ENCODE measurements around the gene TBCD. TPM values are rescaled to one million over a fixed set of nuclear protein-coding genes. Genes with fewer than 3 reads are reported as not detected.

TBCD gene
- polyA plus RNA-seq, 12 donors = 47.5 to 79.6 (median 55.9) TPM; not detected in 1

DNA sequence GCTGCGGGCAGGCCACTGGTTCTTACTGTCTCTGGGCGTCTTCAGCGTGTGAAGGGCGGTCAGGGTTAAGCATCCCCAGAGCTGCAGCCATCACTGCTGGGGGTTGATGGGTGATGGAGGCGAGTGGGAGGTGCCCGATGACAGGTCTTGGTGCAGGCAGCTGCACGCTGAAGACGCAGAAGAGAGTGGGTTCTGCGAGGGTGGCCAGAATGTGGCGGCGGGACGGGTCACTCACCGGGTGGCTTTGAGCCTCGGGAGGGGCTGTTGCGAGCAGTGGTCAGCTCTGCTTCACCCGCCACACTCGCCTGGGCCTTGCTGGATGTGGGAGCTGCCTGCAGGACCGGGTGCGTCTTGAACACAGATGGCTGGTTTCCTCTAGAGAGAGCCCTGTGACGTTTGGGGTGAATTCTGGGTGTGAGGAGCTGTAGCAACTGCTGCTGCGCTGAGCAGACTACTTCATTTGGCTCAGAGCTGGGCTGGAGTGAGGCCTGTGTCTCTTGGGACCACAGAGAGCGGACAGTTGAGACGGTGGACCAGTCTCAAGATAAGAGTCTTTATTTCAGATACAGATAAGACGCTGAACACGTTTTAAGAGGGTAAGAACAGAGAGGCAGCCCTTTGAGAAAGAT, 132.6 kb downstream of the TBCD start:
- no peak for DNase-seq

- DNase-seq = no peak
Measured at GRCh38 chr17:82884970-82885353, 133.1 kb downstream of the TBCD start.

DNA sequence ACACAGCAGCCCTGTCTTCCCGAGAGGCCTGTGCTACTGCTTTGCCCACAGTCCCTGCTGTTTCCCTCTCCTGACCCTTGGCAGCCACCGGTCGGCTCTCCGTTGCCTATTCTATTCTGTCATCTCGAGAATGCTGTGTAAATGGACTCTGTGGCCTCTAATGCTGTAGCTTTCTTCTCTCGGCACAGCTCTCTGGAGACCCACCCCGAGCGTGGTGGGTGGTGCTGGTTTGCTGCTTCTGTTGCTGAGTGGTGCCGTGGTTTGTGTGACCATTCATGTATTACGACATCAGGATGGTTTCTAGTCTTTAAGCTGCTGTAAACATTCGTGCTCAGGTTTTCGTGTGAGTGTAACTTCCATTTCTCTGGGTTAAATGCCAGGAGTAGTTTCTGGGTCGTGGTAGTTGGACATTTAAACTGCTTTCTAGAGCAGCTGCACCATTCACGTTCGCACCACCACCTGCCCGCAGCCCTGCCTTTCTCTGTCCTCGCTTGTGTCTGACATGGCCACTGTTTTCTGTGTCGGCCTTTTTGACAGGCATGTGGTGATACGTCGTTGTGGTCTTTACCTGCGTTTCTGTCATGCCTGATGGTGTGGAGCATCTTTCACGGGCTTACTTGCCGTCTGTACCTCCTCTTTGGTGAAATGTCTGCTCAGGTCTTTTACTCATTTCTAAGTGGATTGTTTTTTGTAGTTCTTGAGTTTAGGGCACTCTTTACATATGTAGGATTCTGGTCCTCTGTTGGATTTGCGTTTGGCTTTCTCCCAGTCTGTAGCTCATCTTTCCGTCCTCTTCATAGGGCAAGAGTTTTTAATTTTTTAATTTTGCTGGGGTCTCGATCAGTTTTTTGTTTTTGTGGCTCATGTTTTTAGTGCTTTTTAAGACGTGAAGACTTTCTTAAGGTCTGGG, 135.6 kb downstream of the TBCD start:
- no peak for DNase-seq

- DNase-seq = no peak
Measured at GRCh38 chr17:82888583-82889495, 137.0 kb downstream of the TBCD start.

DNA sequence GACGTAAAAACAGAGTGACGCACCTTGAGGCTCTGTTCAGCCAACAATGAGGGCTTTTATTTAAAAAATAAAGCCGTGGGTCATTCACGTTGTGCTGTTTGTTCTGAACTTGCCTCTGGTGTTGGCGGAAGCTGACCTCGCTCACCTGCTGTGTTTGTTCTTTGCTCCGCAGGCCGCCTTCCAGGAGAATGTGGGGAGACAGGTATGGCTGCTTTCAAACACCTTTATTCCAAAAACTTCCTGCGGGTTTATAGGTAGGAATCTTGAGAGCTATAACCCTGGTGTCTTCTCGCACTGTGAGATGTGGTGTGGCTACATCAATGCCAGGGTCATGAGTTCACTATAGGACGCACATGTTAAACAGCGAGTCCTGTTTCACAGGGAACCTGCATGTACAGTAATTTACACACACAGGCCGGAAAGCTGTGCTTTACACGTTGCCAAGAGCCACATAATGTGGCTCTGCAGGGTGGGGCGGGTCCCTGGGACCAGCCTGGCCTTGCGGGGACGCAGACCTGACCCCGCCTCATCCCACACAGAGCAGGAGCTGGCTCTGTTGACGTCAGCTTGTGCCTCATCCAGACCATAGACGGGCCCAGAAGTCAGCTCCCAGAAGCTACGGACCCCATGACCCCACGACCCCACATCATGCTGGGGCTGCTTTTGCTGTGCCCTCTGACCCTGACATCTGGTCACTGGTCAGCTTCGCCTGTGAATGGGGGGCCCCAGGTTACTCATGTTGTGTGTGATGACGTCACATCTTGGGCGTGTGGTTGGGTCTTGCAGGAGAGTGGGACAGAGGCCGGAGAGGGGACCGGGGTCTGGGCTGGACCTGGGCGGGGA, 137.9 kb downstream of the TBCD start:
- no peak for DNase-seq

DNA sequence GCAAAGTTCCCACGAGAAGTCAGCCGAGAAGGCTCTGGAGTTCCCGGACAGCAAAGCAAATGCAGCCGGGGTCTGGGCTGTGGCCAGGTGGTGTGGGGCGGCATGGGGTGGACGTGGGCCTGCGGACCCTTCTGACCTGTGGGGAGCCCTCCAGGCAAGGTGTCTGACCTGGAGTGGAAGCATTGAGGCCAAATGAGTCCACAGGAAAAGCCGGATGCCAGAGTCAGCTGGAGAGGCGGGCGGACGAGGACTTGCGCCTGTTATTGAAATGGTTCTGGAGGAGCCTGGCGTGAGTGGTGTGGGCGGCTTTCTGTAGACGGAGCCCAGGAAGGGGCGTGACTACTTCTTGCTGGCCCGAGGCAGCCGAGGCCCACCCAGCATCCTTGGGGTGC, 138.5 kb downstream of the TBCD start:
- DNase-seq = peak; percentile 44

- no peak for DNase-seq
Measured at GRCh38 chr17:82890926-82891678, 139.2 kb downstream of the TBCD start.

DNA sequence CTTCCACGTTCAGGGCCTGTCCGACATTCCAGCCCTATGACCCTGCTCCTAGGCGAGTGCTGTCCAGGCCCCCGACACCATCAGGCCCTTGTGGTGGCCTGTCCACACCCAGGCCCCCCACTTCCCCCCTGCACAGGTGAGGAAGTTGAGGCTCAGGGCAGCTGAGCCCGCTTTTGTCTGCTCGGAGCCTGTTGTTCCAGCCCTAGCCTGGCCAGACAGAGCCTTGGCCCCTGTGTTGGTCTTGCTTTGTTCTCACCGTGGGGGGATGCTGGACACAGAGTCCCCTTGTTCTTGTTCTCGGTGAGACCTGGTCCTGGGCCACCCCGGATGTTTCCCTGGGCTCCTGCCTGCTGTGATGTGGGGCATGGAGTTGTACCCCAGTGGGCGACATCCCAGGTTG, 140.0 kb downstream of the TBCD start:
- DNase-seq = no peak

DNA sequence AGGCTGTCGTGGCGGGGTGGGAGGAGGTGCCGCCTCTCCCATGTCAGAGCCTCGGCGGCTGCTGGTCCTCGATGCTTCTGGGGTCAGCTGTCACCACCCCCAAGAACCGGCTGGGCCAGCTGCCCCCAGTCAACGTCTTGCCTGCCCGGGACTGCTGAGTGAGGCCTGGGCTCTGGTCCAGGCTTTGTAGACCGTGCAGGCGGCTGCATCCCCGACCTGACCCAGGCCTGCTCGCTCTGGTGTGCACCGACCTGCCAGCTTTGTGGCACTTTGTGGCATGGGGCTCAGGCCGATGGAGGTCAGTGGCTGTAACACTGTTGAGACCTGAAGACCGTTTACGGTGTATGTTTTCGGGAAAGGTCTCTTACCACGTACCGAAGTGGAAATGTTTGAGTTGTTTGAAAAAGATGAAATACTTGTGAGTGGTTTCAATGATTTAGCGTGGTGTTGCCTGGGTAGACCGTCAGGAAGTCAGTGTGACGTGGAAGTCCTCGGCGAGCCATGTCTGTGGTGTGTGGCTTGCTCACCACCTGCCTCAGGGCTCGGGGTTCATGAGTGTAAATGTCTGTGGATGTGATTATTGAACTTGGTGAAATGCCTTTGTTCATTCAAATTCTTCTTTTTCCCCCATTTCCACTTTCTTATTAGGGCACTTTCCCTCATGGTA, 141.2 kb downstream of the TBCD start:
- peak; percentile 49 for DNase-seq

DNA sequence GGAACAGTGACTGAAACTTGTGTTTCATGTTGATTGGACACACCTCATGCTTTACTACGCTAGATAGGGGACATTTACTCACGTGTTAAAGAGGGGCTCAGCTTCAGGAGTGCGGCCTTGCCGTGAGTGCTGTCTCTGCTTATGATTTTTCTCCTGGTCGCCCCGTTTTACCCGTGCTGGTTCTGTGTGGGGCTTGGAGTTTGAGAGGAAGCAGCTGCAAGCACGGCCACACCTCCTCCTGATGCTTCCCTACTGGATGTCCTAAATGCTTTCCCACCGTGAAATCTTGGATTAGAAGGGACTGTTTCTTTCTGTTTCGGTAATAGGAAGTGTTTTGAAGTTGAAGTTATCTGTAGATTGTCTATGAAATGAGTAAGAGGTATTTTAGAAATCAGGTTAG, 141.9 kb downstream of the TBCD start:
- peak; percentile 54 for DNase-seq

DNA sequence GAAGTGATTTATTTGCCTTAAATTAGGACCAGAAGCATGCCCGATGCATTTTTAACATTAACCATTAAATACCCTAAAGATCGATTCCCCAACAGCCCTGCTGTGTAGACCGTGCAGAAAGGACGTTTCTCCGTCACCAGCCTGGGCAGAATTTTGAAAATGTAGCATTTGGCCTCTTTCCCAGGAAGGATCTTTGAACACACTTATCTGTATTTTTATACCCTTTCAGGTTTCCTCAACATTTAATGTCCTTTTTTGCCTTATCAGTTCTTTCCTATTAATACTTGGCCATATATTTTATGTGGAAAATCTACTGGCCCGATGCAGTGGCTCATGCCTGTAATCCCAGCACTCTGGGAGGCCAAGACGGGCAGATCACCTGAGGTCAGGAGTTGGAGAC, 142.5 kb downstream of the TBCD start:
- no peak for DNase-seq

- no peak for DNase-seq
Measured at GRCh38 chr17:82895087-82895486, 143.2 kb downstream of the TBCD start.

DNA sequence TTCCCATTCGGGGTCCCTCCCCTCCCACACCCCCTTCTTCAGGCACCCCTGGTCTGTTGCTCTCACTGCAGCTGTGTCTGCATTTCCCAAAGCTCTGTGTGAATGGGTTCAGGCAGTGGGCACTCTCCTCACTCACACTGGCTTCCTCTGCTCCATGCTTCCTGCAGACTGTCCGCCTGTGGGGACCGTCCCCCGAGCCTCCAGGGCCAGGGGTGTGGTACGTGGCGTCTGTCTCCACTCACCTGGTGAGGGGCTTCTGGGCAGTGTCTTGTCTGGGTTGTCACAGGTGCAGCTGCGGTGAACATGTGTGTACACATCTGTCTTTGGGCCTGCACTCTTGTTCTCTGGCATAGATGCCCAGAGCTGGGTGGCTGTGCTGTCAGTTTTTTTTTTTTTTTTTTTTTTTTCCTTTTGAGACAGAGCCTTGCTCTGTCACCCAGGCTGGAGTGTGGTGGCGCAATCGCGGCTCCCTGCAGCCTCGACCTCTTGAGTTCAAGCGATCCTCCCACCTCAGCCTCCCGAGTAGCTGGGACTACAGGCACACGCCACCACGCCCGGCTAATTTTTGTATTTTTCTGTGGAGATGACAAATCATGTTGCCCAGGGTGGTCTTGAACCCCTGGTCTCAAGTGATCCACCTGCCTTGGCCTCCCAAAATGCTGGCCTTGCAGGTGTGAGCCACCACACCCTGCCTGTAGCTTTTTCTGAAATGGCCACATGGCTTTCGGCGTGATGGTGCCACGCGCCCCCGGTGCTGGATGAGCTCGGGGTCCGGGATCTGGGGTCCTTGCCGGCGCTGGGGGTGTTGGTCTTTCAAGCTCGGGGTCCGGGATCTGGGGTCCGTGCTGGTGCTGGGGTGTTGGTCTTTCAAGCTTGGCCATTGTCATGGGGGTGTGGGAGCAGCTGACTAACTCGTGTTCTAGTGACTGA, 144.5 kb downstream of the TBCD start:
- no peak for DNase-seq

DNA sequence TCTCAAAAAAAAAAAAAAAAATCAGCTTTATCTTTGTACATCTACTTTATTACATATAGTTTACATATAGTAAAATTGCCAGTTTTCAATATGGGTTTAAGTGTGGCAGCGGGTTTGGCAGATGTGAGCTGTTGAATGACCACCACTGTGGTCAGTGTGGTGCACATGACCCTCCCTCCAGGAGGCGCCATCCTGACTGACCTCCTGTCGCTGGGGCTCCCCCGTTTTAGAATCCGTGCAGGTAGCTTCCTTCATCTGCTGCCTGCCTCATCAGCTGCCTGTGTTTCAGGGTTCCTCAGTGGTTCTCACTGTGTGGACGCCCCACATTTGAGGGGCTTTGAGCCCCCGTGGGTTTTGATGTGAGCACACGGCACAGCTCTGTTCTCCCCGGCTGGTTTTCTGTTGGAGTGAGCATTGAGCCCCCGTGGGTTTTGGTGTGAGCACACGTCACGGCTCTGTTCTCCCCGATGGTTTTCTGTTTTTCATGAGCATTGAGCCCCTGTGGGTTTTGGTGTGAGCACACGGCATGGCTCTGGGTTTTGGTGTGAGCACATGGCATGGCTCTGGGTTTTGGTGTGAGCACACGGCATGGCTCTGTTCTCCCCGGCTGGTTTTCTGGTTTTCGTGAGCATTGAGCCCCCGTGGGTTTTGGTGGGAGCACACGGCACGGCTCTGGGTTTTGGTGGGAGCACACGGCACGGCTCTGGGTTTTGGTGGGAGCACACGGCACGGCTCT, 145.8 kb downstream of the TBCD start:
- no peak for DNase-seq

GRCh38 chr17:82898976-82899514, 147.2 kb downstream of the TBCD start:
- DNase-seq = no peak

- DNase-seq = no peak
Measured at GRCh38 chr17:82899941-82900340, 148.1 kb downstream of the TBCD start.

GRCh38 chr17:82900741-82901140, 148.9 kb downstream of the TBCD start:
- DNase-seq = peak; percentile 44

- no peak for DNase-seq
Measured at GRCh38 chr17:82901356-82901755, 149.5 kb downstream of the TBCD start.

Measured in muscle of arm (tissue), 12 donors.